TTC549 (cell line): ENCODE measurements around the gene TMCC3.
"Not testable (repeated sequence)": the region's sequence is repeated elsewhere in the genome, so short reads cannot be mapped to it uniquely, and the experiment has no call there.

ENCODE experiments used
- FAIRE-seq: peaks from 2 replicates; lab custom pipeline; 2012; peaks lifted over from hg19 to GRCh38; lab: Jason Lieb, UNC

The TMCC3 gene

GRCh38 chr12:94650143-94651056 lies at the start of gene TMCC3:
TMCC3 (minus strand) TSS chr12:94650557; CDS start chr12:94650430, 127 bp downstream.
- FAIRE-seq, result no peak

GRCh38 chr12:94699801-94700200 lies 49.4 kb upstream of the TMCC3 start:
- no peak for FAIRE-seq

- no peak for FAIRE-seq
Measured at GRCh38 chr12:94698578-94698977, 48.2 kb upstream of the TMCC3 start.

- FAIRE-seq, result no peak
Measured at GRCh38 chr12:94697631-94698030, 47.3 kb upstream of the TMCC3 start.

GRCh38 chr12:94694732-94695131 lies 44.4 kb upstream of the TMCC3 start:
- no peak for FAIRE-seq

- FAIRE-seq, result not testable (repeated sequence)
Measured at GRCh38 chr12:94692826-94693225, 42.5 kb upstream of the TMCC3 start.

GRCh38 chr12:94690198-94690771 lies 39.9 kb upstream of the TMCC3 start:
- no peak for FAIRE-seq

- no peak for FAIRE-seq
Measured at GRCh38 chr12:94689646-94690036, 39.3 kb upstream of the TMCC3 start.

- no peak for FAIRE-seq
Measured at GRCh38 chr12:94689002-94689645, 38.8 kb upstream of the TMCC3 start.

GRCh38 chr12:94687891-94688290 lies 37.5 kb upstream of the TMCC3 start:
- no peak for FAIRE-seq

GRCh38 chr12:94686834-94687628 lies 36.7 kb upstream of the TMCC3 start:
- no peak for FAIRE-seq

GRCh38 chr12:94684416-94685142 lies 34.2 kb upstream of the TMCC3 start:
- FAIRE-seq, result no peak

- no peak for FAIRE-seq
Measured at GRCh38 chr12:94679554-94680195, 29.3 kb upstream of the TMCC3 start.

GRCh38 chr12:94678849-94679248 lies 28.5 kb upstream of the TMCC3 start:
- no peak for FAIRE-seq

- FAIRE-seq, result no peak
Measured at GRCh38 chr12:94678379-94678778, 28.0 kb upstream of the TMCC3 start.

GRCh38 chr12:94677778-94678177 lies 27.4 kb upstream of the TMCC3 start:
- FAIRE-seq, result no peak

GRCh38 chr12:94676922-94677321 lies 26.6 kb upstream of the TMCC3 start:
- no peak for FAIRE-seq

- no peak for FAIRE-seq
Measured at GRCh38 chr12:94676031-94676641, 25.8 kb upstream of the TMCC3 start.

- FAIRE-seq, result no peak
Measured at GRCh38 chr12:94674835-94675234, 24.5 kb upstream of the TMCC3 start.

- no peak for FAIRE-seq
Measured at GRCh38 chr12:94674051-94674451, 23.7 kb upstream of the TMCC3 start.

GRCh38 chr12:94673496-94673895 lies 23.1 kb upstream of the TMCC3 start:
- FAIRE-seq, result no peak
